ENCODE data around the gene ZNF585A.

DNA sequence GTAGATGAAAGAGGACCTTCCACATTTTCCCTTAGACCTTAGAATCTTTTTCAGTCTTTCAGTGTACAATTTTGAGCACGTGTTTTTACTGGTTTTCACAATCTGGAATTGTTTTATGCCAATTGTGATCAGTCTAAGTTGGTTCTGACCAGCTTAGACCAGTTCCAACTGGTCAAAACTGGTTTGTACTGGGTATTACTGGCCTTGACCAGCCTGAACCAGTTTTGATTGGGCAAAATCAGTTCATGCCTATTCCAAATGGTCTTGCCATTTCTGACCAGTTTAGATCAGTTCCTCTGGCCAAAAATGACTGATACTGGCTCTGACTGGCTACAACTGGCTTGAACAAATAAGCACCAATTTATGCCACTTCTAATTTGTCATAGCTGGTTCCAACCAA is 36.4 kb downstream of the ZNF585A start:
- TF ChIP-seq POLR2A (IDR thresholded peaks at IDR 0.05) = no peak
- TF ChIP-seq, protein P1, sequence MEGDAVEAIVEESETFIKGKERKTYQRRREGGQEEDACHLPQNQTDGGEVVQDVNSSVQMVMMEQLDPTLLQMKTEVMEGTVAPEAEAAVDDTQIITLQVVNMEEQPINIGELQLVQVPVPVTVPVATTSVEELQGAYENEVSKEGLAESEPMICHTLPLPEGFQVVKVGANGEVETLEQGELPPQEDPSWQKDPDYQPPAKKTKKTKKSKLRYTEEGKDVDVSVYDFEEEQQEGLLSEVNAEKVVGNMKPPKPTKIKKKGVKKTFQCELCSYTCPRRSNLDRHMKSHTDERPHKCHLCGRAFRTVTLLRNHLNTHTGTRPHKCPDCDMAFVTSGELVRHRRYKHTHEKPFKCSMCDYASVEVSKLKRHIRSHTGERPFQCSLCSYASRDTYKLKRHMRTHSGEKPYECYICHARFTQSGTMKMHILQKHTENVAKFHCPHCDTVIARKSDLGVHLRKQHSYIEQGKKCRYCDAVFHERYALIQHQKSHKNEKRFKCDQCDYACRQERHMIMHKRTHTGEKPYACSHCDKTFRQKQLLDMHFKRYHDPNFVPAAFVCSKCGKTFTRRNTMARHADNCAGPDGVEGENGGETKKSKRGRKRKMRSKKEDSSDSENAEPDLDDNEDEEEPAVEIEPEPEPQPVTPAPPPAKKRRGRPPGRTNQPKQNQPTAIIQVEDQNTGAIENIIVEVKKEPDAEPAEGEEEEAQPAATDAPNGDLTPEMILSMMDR (IDR thresholded peaks at IDR 0.05) = no peak

Measured in testis (tissue), 2 donors.